Mononuclear cell (primary cell): ENCODE data around the gene TNFRSF18. TPM values are rescaled to one million over a fixed set of nuclear protein-coding genes. Genes with fewer than 3 reads are reported as not detected.

ENCODE experiments used
- H3K27me3 ChIP-seq: 2 replicates; pipeline ENCODE4 v1.6.0; 2011; ENCODE audit warnings: low read length, control low read depth; ENCODE audit not compliant: insufficient read depth
- H3K4me1 ChIP-seq: 2 replicates; pipeline ENCODE4 v1.5.1; 2011; ENCODE audit warnings: mild to moderate bottlenecking, low read length, control low read depth; ENCODE audit not compliant: insufficient read depth
- H3K4me3 ChIP-seq: 2 replicates; pipeline ENCODE4 v1.5.1; 2011; ENCODE audit warnings: mild to moderate bottlenecking, low read length, moderate library complexity
- H3K9me3 ChIP-seq: 2 replicates; pipeline ENCODE4 v1.5.1; 2011; ENCODE audit warnings: low read depth, mild to moderate bottlenecking, control low read depth, low read length
- total RNA-seq: library from RNA; depleted of rRNA; stranded (reverse); fragments of >200 nt; gene quantifications from one replicate; pipeline ENCODE4 v1.2.3, GENCODE V29; 2012

The TNFRSF18 gene
- total RNA-seq, 1 donor = 1.2 TPM

DNA sequence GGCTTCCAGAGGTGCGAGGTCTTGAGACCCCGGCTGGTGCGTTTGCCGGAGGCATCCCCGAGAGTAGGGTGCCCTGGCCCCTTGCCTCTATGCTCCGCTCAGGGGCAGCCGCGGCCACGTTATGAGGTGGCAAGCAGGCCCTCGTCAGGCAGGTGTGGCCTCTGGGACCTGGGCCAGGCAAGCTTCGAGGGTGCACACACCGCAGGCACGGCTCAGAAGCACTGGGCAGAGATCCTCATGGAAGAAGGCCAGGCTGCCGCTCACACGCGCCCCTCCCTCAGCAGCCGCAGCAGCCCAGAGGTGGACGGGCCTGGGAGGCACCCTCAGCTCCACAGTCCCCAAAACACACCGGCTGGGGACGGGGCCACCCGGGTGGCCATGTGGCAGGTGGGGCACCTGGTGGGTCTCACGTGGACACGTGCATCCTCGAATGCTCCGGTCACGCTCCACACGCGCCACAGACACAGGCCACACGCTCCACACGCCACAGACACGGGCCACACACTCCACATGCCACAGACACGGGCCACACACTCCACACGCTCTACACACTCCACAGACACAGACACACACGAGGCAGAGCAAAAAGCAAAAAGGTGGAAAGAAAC is 18.9 kb upstream of the TNFRSF18 start:
- Histone ChIP-seq H3K9me3 (no peaks in the 10 kb centered on the region), H3K27me3 (no peaks in the 10 kb centered on the region), H3K4me3 (no peak overlapping the region), H3K4me1 (peaks cover 17% of the 10 kb centered on the region)

GRCh38 chr1:1223891-1224290 is 17.5 kb upstream of the TNFRSF18 start:
- peaks cover 5% of the 10 kb centered on the region for H3K4me1 ChIP-seq
- no peaks in the 10 kb centered on the region for H3K9me3 ChIP-seq
- no peaks in the 10 kb centered on the region for H3K27me3 ChIP-seq
- H3K4me3 ChIP-seq = no peak overlapping the region

DNA sequence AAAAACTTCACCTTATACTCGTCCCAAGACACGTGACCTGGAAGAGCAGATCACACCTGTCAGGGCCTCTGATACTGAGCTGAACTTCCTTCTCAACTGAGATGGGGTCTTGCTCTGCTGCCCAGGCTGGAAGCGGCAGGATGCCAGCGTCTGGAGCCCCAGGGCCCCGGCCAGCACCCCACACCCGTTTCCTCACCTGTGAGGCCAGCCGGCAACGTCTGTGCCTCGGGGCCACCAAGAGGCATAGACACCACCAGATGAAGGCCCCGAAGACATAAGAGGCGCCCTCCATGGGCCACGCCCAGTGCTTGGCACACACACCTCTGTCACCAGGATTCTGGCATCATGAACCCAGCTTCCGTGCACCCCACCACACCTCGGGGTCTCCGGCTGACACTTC is 16.9 kb upstream of the TNFRSF18 start:
- H3K4me3 ChIP-seq = no peak overlapping the region
- no peaks in the 10 kb centered on the region for H3K27me3 ChIP-seq
- H3K4me1 ChIP-seq = peaks cover 8% of the 10 kb centered on the region
- no peaks in the 10 kb centered on the region for H3K9me3 ChIP-seq

DNA sequence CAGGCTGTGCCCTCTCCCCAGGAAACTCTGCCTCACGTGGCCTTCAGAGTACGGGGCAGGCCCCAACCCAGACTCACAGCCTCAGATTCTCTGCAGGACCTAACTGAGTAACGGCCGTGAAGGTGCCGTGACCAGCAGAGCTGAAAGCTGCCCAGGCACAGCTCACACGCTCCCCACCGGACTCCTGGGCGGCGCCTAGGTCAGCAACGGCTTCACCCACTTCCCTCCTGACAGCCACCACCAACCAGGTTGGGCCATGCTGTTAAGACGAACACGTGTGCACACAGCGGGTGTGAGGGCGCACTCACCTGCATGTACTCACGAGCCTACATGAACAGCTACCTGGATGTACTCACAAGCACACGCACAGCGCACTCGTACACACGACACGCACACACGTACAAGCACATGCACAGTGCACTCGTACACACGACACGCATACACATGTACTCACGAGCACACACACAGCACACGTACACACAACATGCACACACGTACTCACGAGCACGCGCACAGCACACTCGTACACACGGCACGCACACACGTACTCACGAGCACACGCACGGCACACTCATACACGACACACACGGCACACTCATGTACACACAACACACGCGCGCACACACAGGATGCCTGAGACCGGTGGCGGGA is 16.3 kb upstream of the TNFRSF18 start:
- no peaks in the 10 kb centered on the region for H3K27me3 ChIP-seq
- no peaks in the 10 kb centered on the region for H3K9me3 ChIP-seq
- peaks cover 14% of the 10 kb centered on the region for H3K4me1 ChIP-seq
- H3K4me3 ChIP-seq = no peak overlapping the region

DNA sequence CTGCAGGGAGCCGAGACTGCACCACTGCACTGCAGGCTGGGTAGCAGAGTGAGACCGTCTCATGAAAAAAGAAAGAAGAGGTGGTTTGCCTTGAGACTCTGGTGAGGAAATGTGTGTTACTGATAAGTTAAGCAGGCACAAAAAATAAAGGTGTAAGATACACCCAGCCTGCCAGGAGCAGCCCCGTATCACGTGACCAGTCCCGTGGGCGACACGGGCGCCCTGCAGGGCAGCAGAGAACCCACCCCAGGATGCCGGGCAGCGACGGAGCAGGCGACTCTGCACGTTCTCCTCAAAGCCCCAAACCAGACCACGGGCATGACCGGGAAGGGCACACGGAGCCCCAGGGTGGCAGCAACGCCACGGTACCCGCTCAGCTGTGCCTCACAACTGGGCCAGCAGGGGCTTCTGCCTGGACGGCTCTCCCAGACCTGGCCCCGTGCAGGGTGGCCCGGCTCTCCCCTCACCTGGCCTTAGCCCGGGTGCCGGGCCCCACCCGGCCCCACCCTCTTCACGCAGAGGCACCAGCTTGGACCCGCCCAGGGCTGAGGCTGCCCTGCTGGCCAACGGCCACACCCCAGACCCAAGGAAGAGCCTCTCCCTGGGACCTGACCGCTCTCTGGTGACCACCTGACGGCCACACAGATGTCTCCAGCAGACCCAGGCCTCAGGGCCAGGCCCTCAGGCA is 15.6 kb upstream of the TNFRSF18 start:
- Histone ChIP-seq H3K4me3 (no peak overlapping the region), H3K4me1 (peaks cover 17% of the 10 kb centered on the region), H3K9me3 (no peaks in the 10 kb centered on the region), H3K27me3 (no peaks in the 10 kb centered on the region)

DNA sequence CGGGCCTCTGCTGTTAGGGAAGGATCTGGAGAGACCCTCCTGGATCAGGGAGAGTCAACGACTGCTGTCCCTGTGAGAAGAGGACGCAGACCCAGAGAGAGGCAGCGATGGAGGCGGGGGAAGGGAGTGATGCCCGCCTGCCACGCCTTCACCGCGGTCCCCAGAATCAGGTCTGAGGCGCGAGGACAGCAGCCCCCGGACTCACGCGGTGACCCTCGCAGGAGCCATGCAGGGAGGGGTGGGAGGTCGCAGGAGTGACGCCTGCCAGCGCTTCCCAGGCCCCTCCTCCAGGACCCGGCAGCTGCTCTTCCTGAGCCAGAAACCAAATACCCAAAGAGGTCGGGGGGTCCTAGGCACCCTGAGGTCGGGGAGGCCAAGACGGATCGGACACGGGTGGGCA is 13.8 kb upstream of the TNFRSF18 start:
- Histone ChIP-seq H3K4me1 (peaks cover 31% of the 10 kb centered on the region), H3K27me3 (no peaks in the 10 kb centered on the region), H3K4me3 (no peak overlapping the region), H3K9me3 (no peaks in the 10 kb centered on the region)

- H3K4me1 ChIP-seq = peaks cover 38% of the 10 kb centered on the region
- H3K4me3 ChIP-seq = no peak overlapping the region
- no peaks in the 10 kb centered on the region for H3K9me3 ChIP-seq
- no peaks in the 10 kb centered on the region for H3K27me3 ChIP-seq
Observed at GRCh38 chr1:1219341-1219740, 12.9 kb upstream of the TNFRSF18 start.

DNA sequence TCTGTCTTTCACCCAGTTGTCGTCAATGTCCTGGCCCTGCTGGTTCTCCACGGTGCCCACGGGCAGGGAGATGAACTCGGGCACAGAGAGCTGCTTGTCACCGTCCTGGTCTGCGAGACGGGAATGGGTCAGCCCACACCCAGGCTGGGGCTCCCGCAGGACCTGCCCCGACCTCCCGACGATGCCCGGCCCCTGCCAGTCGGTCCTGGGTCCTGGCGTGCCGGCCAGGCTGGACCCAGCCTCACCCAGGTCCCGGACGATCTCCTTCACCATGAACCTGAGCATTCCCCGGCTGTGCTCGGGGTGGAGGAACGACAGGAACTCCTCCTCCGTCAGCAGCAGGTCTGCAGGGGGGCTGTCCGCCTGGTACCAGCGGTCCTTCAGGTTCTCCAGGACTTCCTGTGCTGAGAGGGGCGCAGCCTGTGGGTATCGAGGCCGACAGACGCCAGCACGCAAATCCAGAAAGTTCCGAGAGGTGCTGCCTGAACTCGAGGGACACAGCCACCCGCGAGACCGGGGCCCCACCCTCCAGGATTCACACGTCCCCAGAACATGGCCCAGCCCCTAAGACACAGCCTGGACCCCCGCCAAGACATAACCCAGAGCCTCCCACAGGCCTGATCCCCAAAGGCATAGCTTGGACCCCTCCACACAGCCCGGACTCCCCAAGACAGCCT is 12.3 kb upstream of the TNFRSF18 start:
- Histone ChIP-seq H3K4me3 (no peak overlapping the region), H3K27me3 (no peaks in the 10 kb centered on the region), H3K9me3 (no peaks in the 10 kb centered on the region), H3K4me1 (peaks cover 44% of the 10 kb centered on the region)

DNA sequence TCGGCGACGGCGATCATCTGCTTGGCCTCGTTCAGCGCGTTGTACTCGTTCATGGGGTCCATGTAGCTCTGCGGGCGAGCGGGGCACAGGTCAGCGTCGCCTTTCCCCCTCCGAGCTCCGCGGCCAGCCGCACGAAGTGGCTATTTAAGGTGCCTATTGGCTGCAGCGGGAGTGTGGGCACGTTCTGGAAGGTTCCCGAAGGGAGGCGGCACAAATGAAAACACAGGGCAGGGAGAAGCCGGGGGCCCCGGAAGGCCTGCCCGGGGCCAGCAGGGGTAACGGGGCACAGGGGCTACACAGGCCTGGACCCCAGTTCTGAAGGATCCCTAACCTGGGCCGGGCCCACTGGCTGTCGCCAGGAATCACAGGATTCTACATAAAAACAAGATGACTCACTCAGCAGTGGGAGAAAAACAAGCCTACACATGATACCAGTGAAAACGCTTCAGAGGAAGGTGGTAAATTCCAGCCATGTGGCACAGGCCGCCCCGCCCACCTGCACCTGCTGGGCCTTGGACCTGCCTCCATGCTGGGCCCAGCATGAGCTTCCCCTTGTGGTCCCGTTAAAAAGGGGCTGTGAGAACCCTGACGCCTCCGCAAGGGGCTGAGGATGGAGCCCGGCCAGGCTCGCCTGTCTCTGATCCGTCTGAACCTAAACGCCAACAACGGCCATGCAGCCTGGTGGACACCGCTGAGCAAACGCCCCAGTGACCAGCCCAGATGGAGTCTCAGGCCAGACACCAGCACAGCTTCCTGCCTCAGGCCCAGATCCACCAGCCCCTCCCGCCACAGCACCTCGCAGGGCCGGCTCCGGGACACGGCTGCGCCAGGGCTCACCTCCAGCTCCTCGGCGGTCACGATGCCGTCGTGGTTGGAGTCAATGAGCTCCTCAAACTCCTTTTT is 11.5 kb upstream of the TNFRSF18 start:
- Histone ChIP-seq H3K27me3 (no peaks in the 10 kb centered on the region), H3K9me3 (no peaks in the 10 kb centered on the region), H3K4me3 (no peak overlapping the region), H3K4me1 (peaks cover 51% of the 10 kb centered on the region)

DNA sequence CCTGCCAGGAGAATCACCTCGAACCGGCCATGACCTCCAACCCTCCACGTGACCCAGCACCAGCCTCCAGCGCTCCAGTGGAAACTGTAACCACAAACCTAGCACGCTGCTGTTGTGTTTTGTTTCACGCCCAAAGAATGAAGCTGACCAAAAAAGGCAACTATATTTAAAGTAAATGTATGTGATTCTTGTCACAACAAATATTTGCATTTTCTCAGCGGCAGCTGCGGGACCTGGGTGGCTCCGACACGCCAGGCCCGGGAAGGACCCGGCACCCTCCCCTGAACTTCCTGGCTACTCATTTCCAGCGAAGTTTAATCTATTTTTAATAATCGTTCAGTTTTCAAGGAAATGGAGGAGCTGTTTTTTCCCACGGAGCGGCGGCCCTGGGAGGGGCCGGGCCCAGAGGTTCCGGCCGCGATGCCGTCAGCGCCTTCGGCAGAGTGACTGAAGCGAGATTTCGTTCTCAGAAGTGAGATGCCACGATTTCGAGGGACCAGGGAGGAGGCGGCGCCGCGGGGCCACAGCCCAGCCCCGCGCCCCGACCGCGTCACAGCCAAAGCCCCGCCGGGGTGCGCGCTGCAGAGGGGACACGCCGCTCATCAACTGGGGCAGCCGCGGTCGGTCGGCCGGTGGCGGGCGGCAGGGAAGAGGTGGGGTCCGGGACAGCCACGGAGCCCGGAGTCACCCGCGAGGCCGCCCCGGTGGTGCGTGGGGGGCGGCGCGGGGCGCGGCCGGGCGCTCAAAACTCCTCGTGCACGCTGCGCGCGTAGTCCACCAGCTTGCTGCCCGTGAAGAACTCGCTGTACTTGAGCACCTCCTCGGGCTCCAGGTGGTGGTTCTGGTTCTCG is 10.6 kb upstream of the TNFRSF18 start:
- H3K4me1 ChIP-seq = peaks cover 58% of the 10 kb centered on the region
- no peaks in the 10 kb centered on the region for H3K27me3 ChIP-seq
- no peak overlapping the region for H3K4me3 ChIP-seq
- no peaks in the 10 kb centered on the region for H3K9me3 ChIP-seq

DNA sequence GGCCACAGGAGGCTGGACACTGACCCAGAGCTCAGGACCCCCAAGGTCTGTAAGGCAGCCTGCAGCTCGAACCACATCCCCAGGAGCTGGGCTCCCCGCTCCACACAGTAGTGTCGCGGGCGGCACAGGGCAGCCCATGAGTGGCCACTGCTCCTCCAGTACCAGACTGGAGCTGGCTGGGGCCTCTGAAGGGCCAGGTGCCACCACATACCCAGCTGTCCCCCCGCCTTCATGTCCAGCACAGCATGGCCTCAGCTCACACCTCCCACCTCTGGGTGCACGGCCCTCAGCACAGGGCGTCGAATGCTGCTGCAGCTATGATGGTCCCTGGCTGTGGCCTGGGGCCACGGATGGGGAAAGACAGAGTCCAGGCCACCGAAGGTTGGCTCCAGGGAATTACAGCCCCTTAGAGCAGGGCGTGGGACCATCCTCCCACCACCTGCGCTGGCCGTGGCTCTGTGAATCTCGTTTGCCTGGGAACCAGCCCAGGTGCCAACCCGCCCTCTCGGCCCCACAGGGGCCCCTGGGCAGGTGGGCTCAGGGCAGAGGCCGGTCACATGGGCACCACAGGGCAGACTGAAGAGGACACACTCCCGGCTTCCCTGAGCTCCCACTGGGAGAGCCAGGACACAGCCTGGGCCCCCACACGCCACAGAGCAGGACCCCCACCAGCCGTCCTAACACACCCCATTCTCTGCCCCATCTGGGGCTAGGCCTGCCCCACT is 9.7 kb upstream of the TNFRSF18 start:
- Histone ChIP-seq H3K4me1 (peaks cover 52% of the 10 kb centered on the region), H3K27me3 (no peaks in the 10 kb centered on the region), H3K4me3 (no peak overlapping the region), H3K9me3 (no peaks in the 10 kb centered on the region)

- Histone ChIP-seq H3K27me3 (no peaks in the 10 kb centered on the region), H3K9me3 (no peaks in the 10 kb centered on the region), H3K4me1 (peaks cover 52% of the 10 kb centered on the region), H3K4me3 (no peak overlapping the region)
Observed at GRCh38 chr1:1215080-1215676, 8.8 kb upstream of the TNFRSF18 start.
